HG02759 (cell line): ENCODE data around the gene ADAD2.
A peak's percentile ranks its signal among the peaks of the same experiment; 100 is the strongest.

Experiments used
- ATAC-seq: cut with Tn5 transposase; IDR thresholded peaks from one replicate; pipeline ENCODE4 v1.9.1; 2021; ENCODE audit warnings: mild to moderate bottlenecking, moderate library complexity; ENCODE audit not compliant: unreplicated experiment

ADAD2 gene

GRCh38 chr16:84176192-84177053 lies 14.5 kb upstream of the ADAD2 start:
- ATAC-seq = no peak

GRCh38 chr16:84177741-84178073 lies 13.2 kb upstream of the ADAD2 start:
- ATAC-seq = no peak

- no peak for ATAC-seq
Measured at GRCh38 chr16:84178146-84178765, 12.7 kb upstream of the ADAD2 start.

GRCh38 chr16:84178892-84179611 lies 11.9 kb upstream of the ADAD2 start:
- no peak for ATAC-seq

- no peak for ATAC-seq
Measured at GRCh38 chr16:84179612-84180320, 11.2 kb upstream of the ADAD2 start.

- ATAC-seq = no peak
Measured at GRCh38 chr16:84180519-84181140, 10.3 kb upstream of the ADAD2 start.

GRCh38 chr16:84181144-84181915 lies 9.6 kb upstream of the ADAD2 start:
- ATAC-seq = no peak

GRCh38 chr16:84182104-84182503 lies 8.9 kb upstream of the ADAD2 start:
- ATAC-seq = no peak

- ATAC-seq = no peak
Measured at GRCh38 chr16:84182680-84183571, 8.0 kb upstream of the ADAD2 start.

GRCh38 chr16:84183572-84183875 lies 7.4 kb upstream of the ADAD2 start:
- no peak for ATAC-seq

GRCh38 chr16:84183911-84184591 lies 6.9 kb upstream of the ADAD2 start:
- no peak for ATAC-seq

GRCh38 chr16:84184775-84185174 lies 6.2 kb upstream of the ADAD2 start:
- no peak for ATAC-seq

- ATAC-seq = peak; percentile 96
Measured at GRCh38 chr16:84186685-84187437, 4.1 kb upstream of the ADAD2 start, which contains the start of gene TAF1C. TAF1C (minus strand) TSS chr16:84187057; CDS start chr16:84184988, 2,069 bp downstream.

- no peak for ATAC-seq
Measured at GRCh38 chr16:84191466-84191865, 509 bp downstream of the ADAD2 start.

- ATAC-seq = no peak
Measured at GRCh38 chr16:84193480-84193879, 2.5 kb downstream of the ADAD2 start.

GRCh38 chr16:84194018-84194417 lies 3.1 kb downstream of the ADAD2 start:
- no peak for ATAC-seq

- ATAC-seq = peak; percentile 76
Measured at GRCh38 chr16:84194470-84195200, 3.7 kb downstream of the ADAD2 start.
